H1 (cell line): ENCODE measurements around the gene ID2. TPM values are rescaled to one million over a fixed set of nuclear protein-coding genes. Genes with fewer than 3 reads are reported as not detected.

ENCODE experiments used
- BACH1 ChIP-seq: IDR thresholded peaks from 2 replicates; pipeline ENCODE4 v1.6.1; 2012; ENCODE audit warnings: low read length, improper control_type of control experiment
- GTF2F1 ChIP-seq: IDR thresholded peaks from 2 replicates; pipeline ENCODE4 v1.6.1; 2012; ENCODE audit warnings: low read depth, low read length, improper control_type of control experiment, borderline replicate concordance
- POLR2AphosphoS5 ChIP-seq: IDR thresholded peaks from 2 replicates; pipeline ENCODE4 v1.6.1; 2011; ENCODE audit warnings: low read depth, low read length
- TCF12 ChIP-seq: IDR thresholded peaks from 2 replicates; pipeline ENCODE4 v1.6.1; 2011; ENCODE audit warnings: low read depth, mild to moderate bottlenecking, low read length
- YY1 ChIP-seq: IDR thresholded peaks from 2 replicates; pipeline ENCODE4 v1.6.1; 2011; ENCODE audit warnings: low read depth, mild to moderate bottlenecking, low read length
- polyA plus RNA-seq, 7 experiments: library from polyadenylated mRNA; depleted of rRNA in 3 of 7; stranded (reverse) in 5 of 7; unstranded in 2 of 7; fragments of >200 nt in 5 of 7; fragments of 200-250 nt in 2 of 7; gene quantifications; 1 replicate in 5 of 7; 2 replicates in 1 of 7; 4 replicates in 1 of 7; pipeline versions ENCODE4 v1.2.1 to v1.2.3, GENCODE V29; 2011 to 2013; ENCODE audit warnings: missing spikeins in 2 of 7, mixed read lengths in 2 of 7
- total RNA-seq: library from RNA; stranded (reverse); fragmentation: NEBNext Ultra II Directional; extraction: Animal tissue kit (Norgen Biotek cat#: 25700); gene quantifications from 2 replicates; pipeline ENCODE4 v1.2.1, GENCODE V29; 2021
- TF ChIP-seq, protein P1 (sequence below): fragments of 300-600 bp; sonication (generic); IDR thresholded peaks from 2 replicates; pipeline ENCODE4 v1.7.1; 2012; ENCODE audit warnings: low read length, moderate library complexity, mild to moderate bottlenecking, inconsistent platforms; ENCODE audit not compliant: insufficient replicate concordance

The ID2 gene
- total and polyA plus RNA-seq, 2 of the 8 experiments (the other 6 are each of a cell fraction or from before 2014, with no cell fraction given) = 36.7 to 214 TPM

- TF ChIP-seq, protein P1, sequence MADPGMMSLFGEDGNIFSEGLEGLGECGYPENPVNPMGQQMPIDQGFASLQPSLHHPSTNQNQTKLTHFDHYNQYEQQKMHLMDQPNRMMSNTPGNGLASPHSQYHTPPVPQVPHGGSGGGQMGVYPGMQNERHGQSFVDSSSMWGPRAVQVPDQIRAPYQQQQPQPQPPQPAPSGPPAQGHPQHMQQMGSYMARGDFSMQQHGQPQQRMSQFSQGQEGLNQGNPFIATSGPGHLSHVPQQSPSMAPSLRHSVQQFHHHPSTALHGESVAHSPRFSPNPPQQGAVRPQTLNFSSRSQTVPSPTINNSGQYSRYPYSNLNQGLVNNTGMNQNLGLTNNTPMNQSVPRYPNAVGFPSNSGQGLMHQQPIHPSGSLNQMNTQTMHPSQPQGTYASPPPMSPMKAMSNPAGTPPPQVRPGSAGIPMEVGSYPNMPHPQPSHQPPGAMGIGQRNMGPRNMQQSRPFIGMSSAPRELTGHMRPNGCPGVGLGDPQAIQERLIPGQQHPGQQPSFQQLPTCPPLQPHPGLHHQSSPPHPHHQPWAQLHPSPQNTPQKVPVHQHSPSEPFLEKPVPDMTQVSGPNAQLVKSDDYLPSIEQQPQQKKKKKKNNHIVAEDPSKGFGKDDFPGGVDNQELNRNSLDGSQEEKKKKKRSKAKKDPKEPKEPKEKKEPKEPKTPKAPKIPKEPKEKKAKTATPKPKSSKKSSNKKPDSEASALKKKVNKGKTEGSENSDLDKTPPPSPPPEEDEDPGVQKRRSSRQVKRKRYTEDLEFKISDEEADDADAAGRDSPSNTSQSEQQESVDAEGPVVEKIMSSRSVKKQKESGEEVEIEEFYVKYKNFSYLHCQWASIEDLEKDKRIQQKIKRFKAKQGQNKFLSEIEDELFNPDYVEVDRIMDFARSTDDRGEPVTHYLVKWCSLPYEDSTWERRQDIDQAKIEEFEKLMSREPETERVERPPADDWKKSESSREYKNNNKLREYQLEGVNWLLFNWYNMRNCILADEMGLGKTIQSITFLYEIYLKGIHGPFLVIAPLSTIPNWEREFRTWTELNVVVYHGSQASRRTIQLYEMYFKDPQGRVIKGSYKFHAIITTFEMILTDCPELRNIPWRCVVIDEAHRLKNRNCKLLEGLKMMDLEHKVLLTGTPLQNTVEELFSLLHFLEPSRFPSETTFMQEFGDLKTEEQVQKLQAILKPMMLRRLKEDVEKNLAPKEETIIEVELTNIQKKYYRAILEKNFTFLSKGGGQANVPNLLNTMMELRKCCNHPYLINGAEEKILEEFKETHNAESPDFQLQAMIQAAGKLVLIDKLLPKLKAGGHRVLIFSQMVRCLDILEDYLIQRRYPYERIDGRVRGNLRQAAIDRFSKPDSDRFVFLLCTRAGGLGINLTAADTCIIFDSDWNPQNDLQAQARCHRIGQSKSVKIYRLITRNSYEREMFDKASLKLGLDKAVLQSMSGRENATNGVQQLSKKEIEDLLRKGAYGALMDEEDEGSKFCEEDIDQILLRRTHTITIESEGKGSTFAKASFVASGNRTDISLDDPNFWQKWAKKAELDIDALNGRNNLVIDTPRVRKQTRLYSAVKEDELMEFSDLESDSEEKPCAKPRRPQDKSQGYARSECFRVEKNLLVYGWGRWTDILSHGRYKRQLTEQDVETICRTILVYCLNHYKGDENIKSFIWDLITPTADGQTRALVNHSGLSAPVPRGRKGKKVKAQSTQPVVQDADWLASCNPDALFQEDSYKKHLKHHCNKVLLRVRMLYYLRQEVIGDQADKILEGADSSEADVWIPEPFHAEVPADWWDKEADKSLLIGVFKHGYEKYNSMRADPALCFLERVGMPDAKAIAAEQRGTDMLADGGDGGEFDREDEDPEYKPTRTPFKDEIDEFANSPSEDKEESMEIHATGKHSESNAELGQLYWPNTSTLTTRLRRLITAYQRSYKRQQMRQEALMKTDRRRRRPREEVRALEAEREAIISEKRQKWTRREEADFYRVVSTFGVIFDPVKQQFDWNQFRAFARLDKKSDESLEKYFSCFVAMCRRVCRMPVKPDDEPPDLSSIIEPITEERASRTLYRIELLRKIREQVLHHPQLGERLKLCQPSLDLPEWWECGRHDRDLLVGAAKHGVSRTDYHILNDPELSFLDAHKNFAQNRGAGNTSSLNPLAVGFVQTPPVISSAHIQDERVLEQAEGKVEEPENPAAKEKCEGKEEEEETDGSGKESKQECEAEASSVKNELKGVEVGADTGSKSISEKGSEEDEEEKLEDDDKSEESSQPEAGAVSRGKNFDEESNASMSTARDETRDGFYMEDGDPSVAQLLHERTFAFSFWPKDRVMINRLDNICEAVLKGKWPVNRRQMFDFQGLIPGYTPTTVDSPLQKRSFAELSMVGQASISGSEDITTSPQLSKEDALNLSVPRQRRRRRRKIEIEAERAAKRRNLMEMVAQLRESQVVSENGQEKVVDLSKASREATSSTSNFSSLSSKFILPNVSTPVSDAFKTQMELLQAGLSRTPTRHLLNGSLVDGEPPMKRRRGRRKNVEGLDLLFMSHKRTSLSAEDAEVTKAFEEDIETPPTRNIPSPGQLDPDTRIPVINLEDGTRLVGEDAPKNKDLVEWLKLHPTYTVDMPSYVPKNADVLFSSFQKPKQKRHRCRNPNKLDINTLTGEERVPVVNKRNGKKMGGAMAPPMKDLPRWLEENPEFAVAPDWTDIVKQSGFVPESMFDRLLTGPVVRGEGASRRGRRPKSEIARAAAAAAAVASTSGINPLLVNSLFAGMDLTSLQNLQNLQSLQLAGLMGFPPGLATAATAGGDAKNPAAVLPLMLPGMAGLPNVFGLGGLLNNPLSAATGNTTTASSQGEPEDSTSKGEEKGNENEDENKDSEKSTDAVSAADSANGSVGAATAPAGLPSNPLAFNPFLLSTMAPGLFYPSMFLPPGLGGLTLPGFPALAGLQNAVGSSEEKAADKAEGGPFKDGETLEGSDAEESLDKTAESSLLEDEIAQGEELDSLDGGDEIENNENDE = no peak
- TF ChIP-seq YY1 = no peak
- no peak for TF ChIP-seq POLR2AphosphoS5
- no peak for TF ChIP-seq TCF12
- TF ChIP-seq BACH1 = no peak
- TF ChIP-seq GTF2F1 = no peak
Measured at GRCh38 chr2:8656160-8656641, 25.7 kb upstream of the ID2 start (continued).
